ENCODE results near the gene CEP85.

CEP85 gene

GRCh38 chr1:26318338-26319064, 84.5 kb downstream of the CEP85 start:
- DNase-seq: no peak

GRCh38 chr1:26320896-26321295, 86.9 kb downstream of the CEP85 start:
- no peak for DNase-seq

GRCh38 chr1:26321315-26322041, 87.5 kb downstream of the CEP85 start:
- peak; percentile 94 for DNase-seq

- no peak for DNase-seq
Observed at GRCh38 chr1:26322042-26322331, 88.0 kb downstream of the CEP85 start.

- DNase-seq: no peak
Observed at GRCh38 chr1:26323382-26323781, 89.4 kb downstream of the CEP85 start.

- no peak for DNase-seq
Observed at GRCh38 chr1:26324550-26324949, 90.5 kb downstream of the CEP85 start.

GRCh38 chr1:26327956-26328362, 94.0 kb downstream of the CEP85 start:
- no peak for DNase-seq

All from CD4-positive, alpha-beta T cell treated with Interleukin-10 for 1 hour (primary cell).